22Rv1 (cell line): ENCODE results near the gene DSCAM.

Source experiments
- CTCF ChIP-seq: fragments of 450-650 bp; IDR thresholded peaks from 2 replicates; pipeline ENCODE4 v1.5.1; 2017; ENCODE audit warnings: mild to moderate bottlenecking
- ZFX ChIP-seq: fragments of 450-650 bp; IDR thresholded peaks from 2 replicates; pipeline ENCODE4 v1.6.1; 2017; ENCODE audit warnings: antibody characterized with exemption, borderline replicate concordance

GRCh38 chr21:40194185-40194980 lies 652.6 kb downstream of the DSCAM start:
- TF ChIP-seq CTCF (no peak), ZFX (no peak)
